Liver (tissue), 3 donors: ENCODE data around the gene TMEM184A.

Experiments used
- CTCF ChIP-seq: fragments of 150-350 bp; IDR thresholded peaks from 2 replicates; pipeline ENCODE4 v1.5.1; 2017; ENCODE audit warnings: improper control_type of control experiment, low read depth, low read length; ENCODE audit not compliant: missing input control
- JUND ChIP-seq, 2 donors: IDR thresholded peaks; 2 replicates each; pipeline ENCODE4 v1.6.1; 2016; ENCODE audit warnings: antibody characterized with exemption in 2 of 2
- SP1 ChIP-seq: IDR thresholded peaks from 2 replicates; pipeline ENCODE4 v1.6.1; 2018; ENCODE audit warnings: antibody characterized with exemption, mild to moderate bottlenecking
- TAF1 ChIP-seq: conservative IDR thresholded peaks from 2 replicates; pipeline ENCODE4 v1.6.1; 2016; ENCODE audit warnings: antibody characterized with exemption, mild to moderate bottlenecking
- TF ChIP-seq, protein P1 (sequence below): IDR thresholded peaks from 2 replicates; pipeline ENCODE4 v1.6.1; 2016; ENCODE audit warnings: antibody characterized with exemption, mild to moderate bottlenecking
- donor health status: healthy.
- donor health status: healthy.

DNA sequence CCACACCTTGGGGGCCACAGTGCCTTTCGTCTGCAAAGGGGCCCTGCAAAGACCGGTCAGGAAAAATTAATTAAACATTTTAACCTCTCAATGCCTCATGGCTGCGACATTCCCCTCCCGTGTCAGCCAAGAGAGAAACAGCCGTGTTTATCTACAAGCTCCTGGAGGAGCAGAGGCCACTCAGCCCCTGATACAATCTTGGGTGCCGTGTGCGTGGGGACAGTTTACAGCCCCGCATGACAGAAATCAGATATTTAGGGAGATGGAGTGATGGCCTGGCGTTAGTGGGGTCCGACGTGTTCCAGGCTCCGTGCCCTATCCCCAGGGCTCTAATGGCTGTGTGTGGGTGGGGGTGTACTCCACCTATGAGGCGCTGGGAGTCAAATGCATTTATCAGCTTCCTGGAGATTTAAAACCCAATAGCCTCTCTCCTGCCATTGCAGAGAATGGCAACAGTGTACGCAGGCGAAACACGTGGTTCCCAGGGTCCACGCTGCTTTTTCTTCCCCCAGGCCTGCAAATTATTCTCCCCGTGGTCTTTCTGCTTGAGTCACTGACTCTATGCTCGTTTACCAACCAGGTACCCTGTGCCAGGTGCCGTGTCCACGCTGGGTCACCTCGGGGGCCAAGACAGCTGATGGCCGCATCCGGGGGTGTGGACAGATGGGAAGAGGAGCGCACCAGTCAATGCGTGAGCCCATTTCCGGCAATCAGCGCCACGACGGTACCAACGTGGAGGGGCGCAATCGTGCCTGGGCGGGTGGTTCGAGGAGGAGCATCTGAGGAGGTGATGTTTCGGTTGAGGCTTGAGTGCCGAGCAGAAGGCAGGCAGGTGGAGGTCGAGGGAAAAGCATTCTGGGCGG lies 40.4 kb upstream of the TMEM184A start:
- TF ChIP-seq, protein P1, sequence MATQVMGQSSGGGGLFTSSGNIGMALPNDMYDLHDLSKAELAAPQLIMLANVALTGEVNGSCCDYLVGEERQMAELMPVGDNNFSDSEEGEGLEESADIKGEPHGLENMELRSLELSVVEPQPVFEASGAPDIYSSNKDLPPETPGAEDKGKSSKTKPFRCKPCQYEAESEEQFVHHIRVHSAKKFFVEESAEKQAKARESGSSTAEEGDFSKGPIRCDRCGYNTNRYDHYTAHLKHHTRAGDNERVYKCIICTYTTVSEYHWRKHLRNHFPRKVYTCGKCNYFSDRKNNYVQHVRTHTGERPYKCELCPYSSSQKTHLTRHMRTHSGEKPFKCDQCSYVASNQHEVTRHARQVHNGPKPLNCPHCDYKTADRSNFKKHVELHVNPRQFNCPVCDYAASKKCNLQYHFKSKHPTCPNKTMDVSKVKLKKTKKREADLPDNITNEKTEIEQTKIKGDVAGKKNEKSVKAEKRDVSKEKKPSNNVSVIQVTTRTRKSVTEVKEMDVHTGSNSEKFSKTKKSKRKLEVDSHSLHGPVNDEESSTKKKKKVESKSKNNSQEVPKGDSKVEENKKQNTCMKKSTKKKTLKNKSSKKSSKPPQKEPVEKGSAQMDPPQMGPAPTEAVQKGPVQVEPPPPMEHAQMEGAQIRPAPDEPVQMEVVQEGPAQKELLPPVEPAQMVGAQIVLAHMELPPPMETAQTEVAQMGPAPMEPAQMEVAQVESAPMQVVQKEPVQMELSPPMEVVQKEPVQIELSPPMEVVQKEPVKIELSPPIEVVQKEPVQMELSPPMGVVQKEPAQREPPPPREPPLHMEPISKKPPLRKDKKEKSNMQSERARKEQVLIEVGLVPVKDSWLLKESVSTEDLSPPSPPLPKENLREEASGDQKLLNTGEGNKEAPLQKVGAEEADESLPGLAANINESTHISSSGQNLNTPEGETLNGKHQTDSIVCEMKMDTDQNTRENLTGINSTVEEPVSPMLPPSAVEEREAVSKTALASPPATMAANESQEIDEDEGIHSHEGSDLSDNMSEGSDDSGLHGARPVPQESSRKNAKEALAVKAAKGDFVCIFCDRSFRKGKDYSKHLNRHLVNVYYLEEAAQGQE: no peak
- no peak for TF ChIP-seq CTCF
- no peak for TF ChIP-seq SP1
- no peak for TF ChIP-seq TAF1
- TF ChIP-seq JUND (IDR thresholded peaks at IDR 0.05): no peak
